ENCODE results near the gene PRKAG2. TPM values are rescaled to one million over a fixed set of nuclear protein-coding genes. Genes with fewer than 3 reads are reported as not detected.

Gene PRKAG2
- total RNA-seq, 4 donors from 2014 or later: 25.1 to 57.8 (median 46.7) TPM

GRCh38 chr7:151744051-151744580 is 132.8 kb downstream of the PRKAG2 start:
- TF ChIP-seq POLR2A (IDR thresholded peaks at IDR 0.05): no peak
- TF ChIP-seq, protein P1, sequence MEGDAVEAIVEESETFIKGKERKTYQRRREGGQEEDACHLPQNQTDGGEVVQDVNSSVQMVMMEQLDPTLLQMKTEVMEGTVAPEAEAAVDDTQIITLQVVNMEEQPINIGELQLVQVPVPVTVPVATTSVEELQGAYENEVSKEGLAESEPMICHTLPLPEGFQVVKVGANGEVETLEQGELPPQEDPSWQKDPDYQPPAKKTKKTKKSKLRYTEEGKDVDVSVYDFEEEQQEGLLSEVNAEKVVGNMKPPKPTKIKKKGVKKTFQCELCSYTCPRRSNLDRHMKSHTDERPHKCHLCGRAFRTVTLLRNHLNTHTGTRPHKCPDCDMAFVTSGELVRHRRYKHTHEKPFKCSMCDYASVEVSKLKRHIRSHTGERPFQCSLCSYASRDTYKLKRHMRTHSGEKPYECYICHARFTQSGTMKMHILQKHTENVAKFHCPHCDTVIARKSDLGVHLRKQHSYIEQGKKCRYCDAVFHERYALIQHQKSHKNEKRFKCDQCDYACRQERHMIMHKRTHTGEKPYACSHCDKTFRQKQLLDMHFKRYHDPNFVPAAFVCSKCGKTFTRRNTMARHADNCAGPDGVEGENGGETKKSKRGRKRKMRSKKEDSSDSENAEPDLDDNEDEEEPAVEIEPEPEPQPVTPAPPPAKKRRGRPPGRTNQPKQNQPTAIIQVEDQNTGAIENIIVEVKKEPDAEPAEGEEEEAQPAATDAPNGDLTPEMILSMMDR (IDR thresholded peaks at IDR 0.05): no peak
- no peak for TF ChIP-seq POLR2AphosphoS5 (IDR thresholded peaks at IDR 0.05)
- no peak for TF ChIP-seq EP300 (IDR thresholded peaks at IDR 0.05; ENCODE audit: low read depth)
- Histone ChIP-seq H3K4me1 (peaks cover 0 to 25% (median 10%) of the 10 kb centered on the region in 4 donors), H3K36me3 (no peaks in the 10 kb centered on the region), H3K4me3 (no peak overlapping the region), H3K27ac (no peak overlapping the region), H3K9me3 (no peaks in the 10 kb centered on the region), H3K27me3 (no peaks in the 10 kb centered on the region)
- in situ Hi-C loops (cut with MboI; ENCODE audit: low pct_ligation_motif_present in 1 of 4, low pct_unique_long_range_greater_than_20kb in 1 of 4, low sequenced_read_pairs in 3 of 4): loop anchor here in 2 of 4 donors (25.0 kb wide), 2 partner anchors 107 to 282 kb away; no protein-coding TSS in a partner anchor
- no peak for DNase-seq
- intact Hi-C loops (cut with DNase I; ENCODE audit: low total_unique reads): no loop called here
- 60 to 84% methylated on average over 2 to 18 of the region's 18 CpGs for WGBS, 2 donors (ENCODE audit: low coverage in 1 of 2)

- DNase-seq: no peak
- in situ Hi-C loops (cut with MboI; ENCODE audit: low pct_ligation_motif_present in 1 of 4, low pct_unique_long_range_greater_than_20kb in 1 of 4, low sequenced_read_pairs in 3 of 4) (loop anchor here in 2 of 4 donors (25.0 kb wide), 2 partner anchors 106 to 281 kb away; no protein-coding TSS in a partner anchor), intact Hi-C loops (cut with DNase I; ENCODE audit: low total_unique reads) (no loop called here)
- H3K27me3 ChIP-seq: no peaks in the 10 kb centered on the region
- H3K27ac ChIP-seq: no peak overlapping the region
- no peaks in the 10 kb centered on the region for H3K9me3 ChIP-seq
- TF ChIP-seq POLR2A (IDR thresholded peaks at IDR 0.05) (no peak), EP300 (IDR thresholded peaks at IDR 0.05; ENCODE audit: low read depth) (no peak), POLR2AphosphoS5 (IDR thresholded peaks at IDR 0.05) (no peak)
- TF ChIP-seq, protein P1 (IDR thresholded peaks at IDR 0.05): no peak
- WGBS, 2 donors (ENCODE audit: low coverage in 1 of 2): 89 to 93% methylated on average over 4 to 10 of the region's 10 CpGs
- H3K4me1 ChIP-seq: peaks cover 0 to 25% (median 10%) of the 10 kb centered on the region in 4 donors
- no peaks in the 10 kb centered on the region for H3K36me3 ChIP-seq
- H3K4me3 ChIP-seq: no peak overlapping the region
Measured at GRCh38 chr7:151743481-151743983, 133.4 kb downstream of the PRKAG2 start.

DNA sequence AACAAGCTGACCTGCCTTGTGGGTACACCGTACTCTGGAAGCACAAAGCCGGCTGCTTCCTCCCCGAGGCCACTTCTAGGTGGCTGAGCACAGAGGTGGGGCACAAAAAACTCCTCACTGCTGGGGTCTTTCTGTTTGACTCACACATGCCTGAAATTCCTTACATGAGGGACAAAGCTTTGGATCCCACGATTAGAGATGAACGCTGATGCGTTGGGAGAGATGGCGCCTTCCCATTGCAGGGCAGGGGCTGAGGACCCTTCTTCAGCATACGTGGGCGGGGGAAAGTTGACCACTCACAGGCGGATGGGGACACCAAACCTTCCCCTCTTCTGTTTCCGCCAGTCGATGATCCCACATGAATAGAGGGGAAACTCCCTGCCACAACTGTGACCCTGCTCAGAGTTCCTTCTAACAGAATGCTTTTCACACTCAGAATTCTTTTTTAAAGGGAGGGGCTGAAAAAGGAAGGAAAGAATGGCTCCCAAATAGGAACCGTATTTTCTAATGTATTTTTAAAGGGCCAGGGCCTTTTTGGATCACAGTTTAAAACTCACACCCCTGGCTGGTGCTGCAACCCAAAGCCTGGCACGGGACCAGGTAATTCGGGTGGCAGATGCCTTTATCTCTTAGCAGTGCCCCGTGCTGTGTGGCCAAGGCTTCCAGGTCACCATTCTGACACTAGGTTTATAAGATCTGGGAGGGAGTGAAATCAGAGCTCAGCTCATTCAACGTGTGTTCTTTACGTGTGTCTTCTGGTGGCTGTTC is 134.0 kb downstream of the PRKAG2 start:
- intact Hi-C loops (cut with DNase I; ENCODE audit: low total_unique reads): no loop called here
- Histone ChIP-seq H3K4me1 (peaks cover 0 to 25% (median 10%) of the 10 kb centered on the region in 4 donors), H3K27me3 (no peaks in the 10 kb centered on the region), H3K9me3 (no peaks in the 10 kb centered on the region), H3K36me3 (no peaks in the 10 kb centered on the region), H3K4me3 (no peak overlapping the region), H3K27ac (no peak overlapping the region)
- TF ChIP-seq POLR2AphosphoS5 (IDR thresholded peaks at IDR 0.05) (no peak), POLR2A (IDR thresholded peaks at IDR 0.05) (no peak), EP300 (IDR thresholded peaks at IDR 0.05; ENCODE audit: low read depth) (no peak)
- TF ChIP-seq, protein P1 (IDR thresholded peaks at IDR 0.05): no peak
- WGBS, 2 donors (ENCODE audit: low coverage in 1 of 2): 69 to 77% methylated on average over 7 to 18 of the region's 18 CpGs
- no peak for DNase-seq
- in situ Hi-C loops (cut with MboI; ENCODE audit: low pct_ligation_motif_present in 1 of 4, low pct_unique_long_range_greater_than_20kb in 1 of 4, low sequenced_read_pairs in 3 of 4): loop anchor here in 2 of 4 donors (25.0 kb wide), 2 partner anchors 106 to 281 kb away; no protein-coding TSS in a partner anchor

DNA sequence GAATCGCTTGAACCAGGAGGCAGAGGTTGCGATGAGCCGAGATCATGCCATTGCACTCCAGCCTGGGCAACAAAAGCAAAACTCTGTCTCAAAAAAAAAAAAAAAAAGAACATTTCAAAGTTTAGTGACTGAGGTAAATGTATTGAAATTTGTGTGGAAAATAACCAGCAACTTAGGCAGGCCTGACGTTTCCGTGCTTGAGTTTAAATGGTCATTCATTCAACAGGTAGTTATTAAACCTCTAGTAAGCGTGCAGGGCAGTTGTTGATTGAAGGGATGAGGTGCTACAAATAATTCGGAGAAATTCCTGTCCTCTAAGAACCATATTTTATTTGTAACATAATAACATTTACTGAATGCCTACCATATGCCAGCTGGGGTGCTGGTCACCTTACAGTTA is 135.3 kb downstream of the PRKAG2 start:
- peaks cover 0 to 30% (median 10%) of the 10 kb centered on the region in 4 donors for H3K4me1 ChIP-seq
- DNase-seq: no peak
- H3K27me3 ChIP-seq: no peaks in the 10 kb centered on the region
- H3K9me3 ChIP-seq: no peaks in the 10 kb centered on the region
- no peak overlapping the region for H3K4me3 ChIP-seq
- TF ChIP-seq, protein P1 (IDR thresholded peaks at IDR 0.05): no peak
- 94 to 95% methylated on average over 6 to 7 of the region's 7 CpGs for WGBS, 2 donors (ENCODE audit: low coverage in 1 of 2)
- H3K27ac ChIP-seq: no peak overlapping the region
- H3K36me3 ChIP-seq: no peaks in the 10 kb centered on the region
- in situ Hi-C loops (cut with MboI; ENCODE audit: low pct_ligation_motif_present in 1 of 4, low pct_unique_long_range_greater_than_20kb in 1 of 4, low sequenced_read_pairs in 3 of 4): loop anchor here in 2 of 4 donors (25.0 kb wide), 2 partner anchors 104 to 279 kb away; no protein-coding TSS in a partner anchor
- intact Hi-C loops (cut with DNase I; ENCODE audit: low total_unique reads): no loop called here

Data from transverse colon (tissue), 4 donors.